Heart right ventricle (tissue), 16 donors: ENCODE data around the gene TEX2. TPM values are rescaled to one million over a fixed set of nuclear protein-coding genes. Genes with fewer than 3 reads are reported as not detected.

ENCODE experiments used
- ATAC-seq, 8 donors: fragments of 200-7000 bp; cut with Tn5 transposase; one replicate each; pipeline ENCODE4 v1.9.1; 2020; ENCODE audit warnings: mild to moderate bottlenecking in 8 of 8, moderate library complexity in 8 of 8, moderate number of reproducible peaks in 1 of 8
- DNase-seq, 2 donors: peaks; one replicate each; pipeline ENCODE4 v3.0.0-alpha.2; 2020
- H3K27ac ChIP-seq, 10 donors: fragments of 200-600 bp; sonication (generic) in 2 of 10; one replicate each; pipeline versions ENCODE4 v1.5.0 to v1.8.0; 2020 to 2022; ENCODE audit warnings: mild to moderate bottlenecking in 3 of 10
- H3K27me3 ChIP-seq, 7 donors: fragments of 200-600 bp; one replicate each; pipeline ENCODE4 v1.8.0; 2021 to 2022; ENCODE audit warnings: mild to moderate bottlenecking in 2 of 7
- H3K36me3 ChIP-seq, 9 donors: fragments of 200-600 bp; sonication (generic) in 1 of 9; one replicate each; pipeline versions ENCODE4 v1.5.0 to v1.8.0; 2020 to 2022; ENCODE audit warnings: mild to moderate bottlenecking in 2 of 9
- H3K4me1 ChIP-seq, 9 donors: fragments of 200-600 bp; sonication (generic) in 1 of 9; one replicate each; pipeline versions ENCODE4 v1.5.0 to v1.8.0; 2020 to 2022; ENCODE audit warnings: mild to moderate bottlenecking in 4 of 9
- H3K4me3 ChIP-seq, 10 donors: fragments of 200-600 bp; sonication (generic) in 2 of 10; one replicate each; pipeline versions ENCODE4 v1.5.0 to v1.8.0; 2020 to 2022; ENCODE audit warnings: mild to moderate bottlenecking in 7 of 10, moderate library complexity in 2 of 10
- H3K9me3 ChIP-seq, 11 donors: fragments of 200-600 bp in 10 of 11; sonication (generic) in 2 of 11; one replicate each; pipeline versions ENCODE4 v1.5.0 to v1.8.0; 2013 to 2022; ENCODE audit warnings: mild to moderate bottlenecking in 2 of 11, control low read depth in 1 of 11, moderate library complexity in 1 of 11
- CTCF ChIP-seq, 9 donors: fragments of 200-600 bp; sonication (generic) in 2 of 9; IDR thresholded peaks; one replicate each; pipeline versions ENCODE4 v1.5.0 to v1.8.0; 2021 to 2022; ENCODE audit warnings: antibody characterized with exemption in 9 of 9, mild to moderate bottlenecking in 5 of 9, moderate library complexity in 1 of 9
- WGBS, 2 donors: extraction: QIAGEN DNeasy Blood & Tissue Kit; methylation state at CpG; one replicate each; pipeline ENCODE4 v1.1.7; 2013; ENCODE audit warnings: inconsistent platforms in 1 of 2; 5-methylcytosine and 5-hydroxymethylcytosine counted together
- intact Hi-C, 10 donors: fragments of 100-400 bp; cut with DNase I; formaldehyde crosslinking; loops; one replicate each; pipeline versions ENCODE4 v1.11.1 to v1.14.2; 2022
- polyA plus RNA-seq, 2 donors: library from polyadenylated mRNA; stranded (reverse); fragments of 200-250 nt; gene quantifications; one replicate each; pipeline ENCODE4 v1.2.3, GENCODE V29; 2013
- total RNA-seq, 10 donors: library from RNA; stranded (reverse); fragmentation: NEBNext Ultra II Directional in 3 of 10; extraction: Animal tissue kit (Norgen Biotek cat#: 25700) in 3 of 10; gene quantifications; one replicate each; pipeline versions ENCODE4 v1.2.1 to v1.2.4, GENCODE V29; 2021 to 2023
- donor health status: Arrhythmogenic right ventricular cardiomyopathy.
- donor health status: ischemic (EF 13 %, LVEDD 7.1; RV severe dilation, severe dysfunction).
- donor health status: healthy with polysubstance abuse.
- donor health status: DM: no; HTN: yes; CAD: no.
- donor health status: DM: no; HTN: no; CAD: no.
- donor health status: ischemic (EF 25% LVEDD 6.9; RV normal size, moderate dysfunction).
- donor health status: ischemic (EF 25% LVEDD 5.7; RV mildly dilated, moderate dysfunction).
- donor health status: healthy.
- donor health status: DM: yes; HTN: yes; CAD: no.
- donor health status: Ischemic cardiomyopathy.
- donor health status: ischemic (EF 35%, LVEDD 5.7; RV mildly dilated, moderate dysfunction).
- donor health status: nonischemic (EF 11% LVEDD 7.7; RV severe dilation, severe dysfunction).
- donor health status: DM: yes; HTN: yes; CAD: no.
- donor health status: PGD.
- donor health status: ischemic (EF 29% LVEDD 5.4; RV normal size, mild dysfunction).
- donor health status: nonischemic (EF 23%, LVEDD 6.1; RV moderate dilation, normal function).

The TEX2 gene
- total and polyA plus RNA-seq, 12 donors, result 15.9 to 60.5 (median 54.5) TPM

GRCh38 chr17:64120159-64120810 is 142.8 kb downstream of the TEX2 start:
- Histone ChIP-seq H3K27ac (peak overlapping the region in 2 of 10 donors; percentile 9 to 60), H3K9me3 (no peaks in the 10 kb centered on the region), H3K4me1 (peaks cover 5 to 61% (median 27%) of the 10 kb centered on the region in 9 donors), H3K27me3 (no peaks in the 10 kb centered on the region), H3K4me3 (no peak overlapping the region), H3K36me3 (peaks cover 0 to 8% (median 0%) of the 10 kb centered on the region in 9 donors)
- intact Hi-C loops, result loop anchor here in 2 of 10 donors (5.0 to 10.0 kb wide), 2 partner anchors 33 to 45 kb away; no protein-coding TSS in a partner anchor
- WGBS, 2 donors, result 73 to 82% methylated on average over 3 of the region's 3 CpGs
- ATAC-seq (no peak), DNase-seq (no peak)
- TF ChIP-seq CTCF (IDR thresholded peaks at IDR 0.05), result no peak

- peak; percentile 44 to 86 (median 72) for ATAC-seq
- Histone ChIP-seq H3K9me3 (no peaks in the 10 kb centered on the region), H3K4me3 (no peak overlapping the region), H3K36me3 (peaks cover 0 to 8% (median 0%) of the 10 kb centered on the region in 9 donors), H3K4me1 (peaks cover 5 to 68% (median 27%) of the 10 kb centered on the region in 9 donors), H3K27me3 (no peaks in the 10 kb centered on the region), H3K27ac (peak overlapping the region in 7 of 10 donors; percentile 2 to 61 (median 28))
- intact Hi-C loops, result loop anchor here in 1 of 10 donors (10.0 kb wide), 1 partner anchor 53 kb away; no protein-coding TSS in a partner anchor
- WGBS, 2 donors, result 29 to 36% methylated on average over 10 of the region's 10 CpGs
- TF ChIP-seq CTCF (IDR thresholded peaks at IDR 0.05), result no peak
- peak; percentile 44 to 48 for DNase-seq
Observed at GRCh38 chr17:64117981-64118979, 144.8 kb downstream of the TEX2 start.

- 78 to 80% methylated on average over 7 of the region's 7 CpGs for WGBS, 2 donors
- ATAC-seq (peak in 2 of 8 donors; percentile 36 to 61), DNase-seq (no peak)
- Histone ChIP-seq H3K9me3 (no peaks in the 10 kb centered on the region), H3K27ac (no peak overlapping the region), H3K4me1 (peaks cover 5 to 68% (median 24%) of the 10 kb centered on the region in 9 donors), H3K27me3 (no peaks in the 10 kb centered on the region), H3K36me3 (no peaks in the 10 kb centered on the region), H3K4me3 (no peak overlapping the region)
- no peak for TF ChIP-seq CTCF (IDR thresholded peaks at IDR 0.05)
- intact Hi-C loops, result loop anchor here in 1 of 10 donors (10.0 kb wide), 1 partner anchor 51 kb away; no protein-coding TSS in a partner anchor
Observed at GRCh38 chr17:64115822-64116534, 147.1 kb downstream of the TEX2 start.
